Measurements from ENCODE around the gene RESP18. TPM values are rescaled to one million over a fixed set of nuclear protein-coding genes. Genes with fewer than 3 reads are reported as not detected.
A peak's percentile ranks its signal among the peaks of the same experiment; 100 is the strongest.

The RESP18 gene
- total RNA-seq, 1 donor from 2014 or later, result not detected

GRCh38 chr2:219362524-219363164 lies 30.1 kb upstream of the RESP18 start:
- no peak for DNase-seq (ENCODE audit: low spot score)
- Mint-ChIP-seq H3K4me3 (no peak overlapping the region), H3K27ac (no peak overlapping the region), H3K27me3 (ENCODE audit: insufficient read depth, low read depth) (peaks cover 32% of the 10 kb centered on the region), H3K4me1 (peaks cover 2% of the 10 kb centered on the region), H3K36me3 (no peaks in the 10 kb centered on the region), H3K9me3 (no peaks in the 10 kb centered on the region)
- Histone ChIP-seq H3K4me1 (peaks cover 8% of the 10 kb centered on the region), H4K20me1 (ENCODE audit: low read depth) (no peaks in the 10 kb centered on the region), H3K4me3 (no peak overlapping the region), H3K9ac (no peak overlapping the region), H3K79me2 (ENCODE audit: low read depth) (no peaks in the 10 kb centered on the region), H3K36me3 (no peaks in the 10 kb centered on the region), H3K9me3 (ENCODE audit: low read depth) (no peaks in the 10 kb centered on the region), H3K4me2 (no peak overlapping the region), H3K27me3 (peaks cover 49% of the 10 kb centered on the region), H3F3A (ENCODE audit: low read depth) (no peaks in the 10 kb centered on the region), H2AFZ (replicated peaks) (no peak overlapping the region), H3K27ac (no peak overlapping the region)
- TF ChIP-seq EZH2phosphoT487 (IDR thresholded peaks at IDR 0.05) (no peak), EZH2 (IDR thresholded peaks at IDR 0.05) (no peak), CTCF (IDR thresholded peaks at IDR 0.05) (no peak)

- no peak overlapping the region for H3K27ac Mint-ChIP-seq
- DNase-seq (ENCODE audit: low spot score), result no peak
- Histone ChIP-seq H3K9ac (no peak overlapping the region), H4K20me1 (ENCODE audit: low read depth) (no peaks in the 10 kb centered on the region), H3K4me3 (no peak overlapping the region), H3K36me3 (no peaks in the 10 kb centered on the region), H2AFZ (replicated peaks) (no peak overlapping the region), H3K4me2 (no peak overlapping the region), H3K27me3 (peaks cover 55% of the 10 kb centered on the region), H3K9me3 (ENCODE audit: low read depth) (no peaks in the 10 kb centered on the region), H3K4me1 (peaks cover 8% of the 10 kb centered on the region), H3K27ac (no peak overlapping the region), H3F3A (ENCODE audit: low read depth) (no peaks in the 10 kb centered on the region), H3K79me2 (ENCODE audit: low read depth) (no peaks in the 10 kb centered on the region)
- TF ChIP-seq EZH2 (IDR thresholded peaks at IDR 0.05) (no peak), EZH2phosphoT487 (IDR thresholded peaks at IDR 0.05) (no peak), CTCF (IDR thresholded peaks at IDR 0.05) (no peak)
- no peaks in the 10 kb centered on the region for H3K9me3 Mint-ChIP-seq
- peaks cover 2% of the 10 kb centered on the region for H3K4me1 Mint-ChIP-seq
- H3K27me3 Mint-ChIP-seq (ENCODE audit: insufficient read depth, low read depth), result peaks cover 37% of the 10 kb centered on the region
- H3K4me3 Mint-ChIP-seq, result no peak overlapping the region
- H3K36me3 Mint-ChIP-seq, result no peaks in the 10 kb centered on the region
These were observed 29.5 kb upstream of the RESP18 start for GRCh38 chr2:219362072-219362471.

DNA sequence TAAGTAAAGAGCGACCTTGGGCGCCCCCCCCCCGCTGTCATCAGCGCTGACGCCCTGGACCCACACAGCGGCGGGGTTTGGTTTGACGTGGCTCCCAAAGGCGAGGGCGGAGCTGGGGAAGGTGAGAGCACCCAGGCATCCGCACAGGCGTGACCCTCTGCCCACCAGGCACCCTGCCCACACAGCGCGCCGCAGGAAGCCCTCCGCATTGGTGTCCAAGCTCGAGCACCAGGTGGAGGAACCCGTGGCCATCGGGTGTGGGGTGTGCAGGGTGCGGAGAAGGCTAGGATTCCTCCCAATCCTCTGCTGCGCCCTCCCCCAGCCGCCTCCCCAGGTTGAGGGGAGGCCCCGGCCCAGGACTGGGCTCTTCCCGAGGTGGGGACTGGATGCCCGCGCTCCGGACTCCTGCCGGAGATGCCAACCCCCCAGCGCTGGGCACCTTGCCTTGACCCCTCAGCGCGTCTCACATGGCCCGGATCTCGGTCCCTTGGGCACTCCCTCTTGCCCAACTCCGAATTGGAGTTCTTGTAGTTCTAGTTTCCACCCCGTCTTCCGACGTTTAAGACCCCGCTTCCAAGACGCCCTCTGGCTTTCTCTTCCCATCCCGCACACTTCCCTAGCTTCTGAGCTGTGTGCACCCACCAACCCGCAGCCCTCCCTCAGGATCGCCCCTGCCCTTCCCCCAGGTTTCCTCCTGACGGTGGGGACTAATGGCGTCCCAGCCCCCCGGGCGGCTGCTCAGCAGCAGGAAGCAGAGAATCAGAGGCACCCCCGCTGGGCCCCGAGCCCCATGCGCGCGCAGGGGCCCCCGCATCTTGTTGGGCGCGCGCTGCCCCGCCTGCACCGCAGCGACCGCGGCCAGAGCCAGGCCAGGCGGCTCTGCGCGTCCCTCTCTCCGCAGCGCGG lies 25.9 kb upstream of the RESP18 start:
- H3K4me3 Mint-ChIP-seq, result no peak overlapping the region
- H3K27me3 ChIP-seq, result peaks cover 90% of the 10 kb centered on the region
- H3K4me2 ChIP-seq, result peak overlapping the region; percentile 83
- H4K20me1 ChIP-seq (ENCODE audit: low read depth), result no peaks in the 10 kb centered on the region
- H3K9me3 ChIP-seq (ENCODE audit: low read depth), result no peaks in the 10 kb centered on the region
- H3K4me1 ChIP-seq, result peaks cover 8% of the 10 kb centered on the region
- TF ChIP-seq CTCF (IDR thresholded peaks at IDR 0.05) (no peak), EZH2phosphoT487 (IDR thresholded peaks at IDR 0.05) (peak; percentile 64), EZH2 (IDR thresholded peaks at IDR 0.05) (peak; percentile 89)
- no peak overlapping the region for H3K27ac Mint-ChIP-seq
- H3K9me3 Mint-ChIP-seq, result no peaks in the 10 kb centered on the region
- no peaks in the 10 kb centered on the region for H3K36me3 ChIP-seq
- peaks cover 54% of the 10 kb centered on the region for H3K27me3 Mint-ChIP-seq (ENCODE audit: insufficient read depth, low read depth)
- no peaks in the 10 kb centered on the region for H3F3A ChIP-seq (ENCODE audit: low read depth)
- peak overlapping the region; percentile 64 for H2AFZ ChIP-seq (replicated peaks)
- H3K4me1 Mint-ChIP-seq, result peaks cover 5% of the 10 kb centered on the region
- peak; percentile 69 for DNase-seq (ENCODE audit: low spot score)
- peaks cover 2% of the 10 kb centered on the region for H3K36me3 Mint-ChIP-seq
- H3K27ac ChIP-seq, result no peak overlapping the region
- H3K9ac ChIP-seq, result no peak overlapping the region
- H3K4me3 ChIP-seq, result peak overlapping the region; percentile 40
- no peaks in the 10 kb centered on the region for H3K79me2 ChIP-seq (ENCODE audit: low read depth)

Measured in neural progenitor cell (in vitro differentiated cells).